CD4-positive, alpha-beta T cell treated with Interleukin-1 beta for 1 hour (primary cell): ENCODE measurements around the gene PTPRN2.
"Not testable (repeated sequence)": the region's sequence is repeated elsewhere in the genome, so short reads cannot be mapped to it uniquely, and the experiment has no call there.

Experiments
- DNase-seq, 2 donors: peaks; one replicate each; pipeline ENCODE4 v3.0.0-alpha.2; 2020 to 2022

Gene PTPRN2

GRCh38 chr7:158458716-158459282 is 128.8 kb downstream of the PTPRN2 start:
- no peak for DNase-seq

- no peak for DNase-seq
Observed at GRCh38 chr7:158458096-158458495, 129.5 kb downstream of the PTPRN2 start.

- DNase-seq: not testable (repeated sequence)
Observed at GRCh38 chr7:158457586-158457985, 130.0 kb downstream of the PTPRN2 start.

GRCh38 chr7:158454631-158455030 is 133.0 kb downstream of the PTPRN2 start:
- DNase-seq: no peak

GRCh38 chr7:158453663-158454062 is 134.0 kb downstream of the PTPRN2 start:
- DNase-seq: no peak

GRCh38 chr7:158452331-158452730 is 135.3 kb downstream of the PTPRN2 start:
- DNase-seq: no peak

- no peak for DNase-seq
Observed at GRCh38 chr7:158450476-158451124, 137.0 kb downstream of the PTPRN2 start.

GRCh38 chr7:158449942-158450341 is 137.7 kb downstream of the PTPRN2 start:
- no peak for DNase-seq

- DNase-seq: no peak
Observed at GRCh38 chr7:158449266-158449665, 138.4 kb downstream of the PTPRN2 start.

- no peak for DNase-seq
Observed at GRCh38 chr7:158448430-158449100, 139.1 kb downstream of the PTPRN2 start.

GRCh38 chr7:158447506-158448171 is 140.0 kb downstream of the PTPRN2 start:
- DNase-seq: no peak

GRCh38 chr7:158447151-158447505 is 140.5 kb downstream of the PTPRN2 start:
- no peak for DNase-seq

- no peak for DNase-seq
Observed at GRCh38 chr7:158446706-158447105, 140.9 kb downstream of the PTPRN2 start.

GRCh38 chr7:158446281-158446680 is 141.3 kb downstream of the PTPRN2 start:
- no peak for DNase-seq

- DNase-seq: no peak
Observed at GRCh38 chr7:158445421-158446175, 142.0 kb downstream of the PTPRN2 start.

- no peak for DNase-seq
Observed at GRCh38 chr7:158444501-158445420, 142.9 kb downstream of the PTPRN2 start.

GRCh38 chr7:158443688-158444483 is 143.7 kb downstream of the PTPRN2 start:
- DNase-seq: no peak

- DNase-seq: no peak
Observed at GRCh38 chr7:158443014-158443687, 144.5 kb downstream of the PTPRN2 start.

- no peak for DNase-seq
Observed at GRCh38 chr7:158442260-158442659, 145.4 kb downstream of the PTPRN2 start.

- DNase-seq: no peak
Observed at GRCh38 chr7:158439035-158439434, 148.6 kb downstream of the PTPRN2 start.
